ENCODE measurements around the gene SLC29A1.
"Not testable (repeated sequence)": the region's sequence is repeated elsewhere in the genome, so short reads cannot be mapped to it uniquely, and the experiment has no call there.

SLC29A1 gene

GRCh38 chr6:44193307-44193910 lies 30.0 kb upstream of the SLC29A1 start:
- DNase-seq (ENCODE audit: low read depth in 2 of 2, low spot score in 1 of 2), result no peak

- no peak for DNase-seq (ENCODE audit: low read depth in 2 of 2, low spot score in 1 of 2)
Measured at GRCh38 chr6:44194326-44194725, 29.1 kb upstream of the SLC29A1 start.

GRCh38 chr6:44196351-44196750 lies 27.0 kb upstream of the SLC29A1 start:
- DNase-seq (ENCODE audit: low read depth in 2 of 2, low spot score in 1 of 2), result not testable (repeated sequence)

- no peak for DNase-seq (ENCODE audit: low read depth in 2 of 2, low spot score in 1 of 2)
Measured at GRCh38 chr6:44198684-44199083, 24.7 kb upstream of the SLC29A1 start.

GRCh38 chr6:44199883-44200282 lies 23.5 kb upstream of the SLC29A1 start:
- no peak for DNase-seq (ENCODE audit: low read depth in 2 of 2, low spot score in 1 of 2)

GRCh38 chr6:44201200-44201599 lies 22.2 kb upstream of the SLC29A1 start:
- DNase-seq (ENCODE audit: low read depth in 2 of 2, low spot score in 1 of 2), result no peak

- no peak for DNase-seq (ENCODE audit: low read depth in 2 of 2, low spot score in 1 of 2)
Measured at GRCh38 chr6:44201638-44202303, 21.6 kb upstream of the SLC29A1 start.

- DNase-seq (ENCODE audit: low read depth in 2 of 2, low spot score in 1 of 2), result no peak
Measured at GRCh38 chr6:44202332-44202971, 20.9 kb upstream of the SLC29A1 start.

GRCh38 chr6:44202972-44203750 lies 20.2 kb upstream of the SLC29A1 start:
- DNase-seq (ENCODE audit: low read depth in 2 of 2, low spot score in 1 of 2), result no peak

GRCh38 chr6:44203955-44204354 lies 19.4 kb upstream of the SLC29A1 start:
- DNase-seq (ENCODE audit: low read depth in 2 of 2, low spot score in 1 of 2), result no peak

GRCh38 chr6:44207966-44208365 lies 15.4 kb upstream of the SLC29A1 start:
- DNase-seq (ENCODE audit: low read depth in 2 of 2, low spot score in 1 of 2), result no peak

- DNase-seq (ENCODE audit: low read depth in 2 of 2, low spot score in 1 of 2), result no peak
Measured at GRCh38 chr6:44211284-44211683, 12.1 kb upstream of the SLC29A1 start.

- no peak for DNase-seq (ENCODE audit: low read depth in 2 of 2, low spot score in 1 of 2)
Measured at GRCh38 chr6:44214307-44214706, 9.1 kb upstream of the SLC29A1 start.

GRCh38 chr6:44216677-44217331 lies 6.6 kb upstream of the SLC29A1 start, which contains the start of gene MYMX:
MYMX (plus strand) TSS chr6:44216926; CDS start chr6:44217472, 546 bp downstream.
- DNase-seq (ENCODE audit: low read depth in 2 of 2, low spot score in 1 of 2), result no peak

GRCh38 chr6:44217332-44218143 lies 5.9 kb upstream of the SLC29A1 start:
- no peak for DNase-seq (ENCODE audit: low read depth in 2 of 2, low spot score in 1 of 2)

GRCh38 chr6:44219053-44219814 lies 4.2 kb upstream of the SLC29A1 start:
- DNase-seq (ENCODE audit: low read depth in 2 of 2, low spot score in 1 of 2), result no peak

GRCh38 chr6:44219815-44220784 lies 3.3 kb upstream of the SLC29A1 start:
- no peak for DNase-seq (ENCODE audit: low read depth in 2 of 2, low spot score in 1 of 2)

GRCh38 chr6:44220913-44221290 lies 2.5 kb upstream of the SLC29A1 start:
- no peak for DNase-seq (ENCODE audit: low read depth in 2 of 2, low spot score in 1 of 2)

Measured in stimulated activated CD8-positive, alpha-beta memory T cell treated with anti-CD3 and anti-CD28 coated beads, Interleukin-4, amount 100 ng/mL, for 4 hours (primary cell).